Activated naive CD8-positive, alpha-beta T cell treated with anti-CD3 and anti-CD28 coated beads for 36 hours (primary cell): ENCODE results near the gene ITGA1. TPM values are rescaled to one million over a fixed set of nuclear protein-coding genes. Genes with fewer than 3 reads are reported as not detected.
"Not testable (repeated sequence)": the region's sequence is repeated elsewhere in the genome, so short reads cannot be mapped to it uniquely, and the experiment has no call there.

Experiments used
- DNase-seq: peaks from one replicate; pipeline ENCODE4 v3.0.0; 2021
- H3K27ac Mint-ChIP-seq: one replicate; pipeline ENCODE4 v1.8.0; 2022; ENCODE audit warnings: mild to moderate bottlenecking, moderate library complexity, mixed read lengths
- H3K27me3 Mint-ChIP-seq: one replicate; pipeline ENCODE4 v1.8.0; 2022; ENCODE audit warnings: mild to moderate bottlenecking, mixed read lengths
- H3K36me3 Mint-ChIP-seq: one replicate; pipeline ENCODE4 v1.8.0; 2021; ENCODE audit warnings: mild to moderate bottlenecking, mixed read lengths
- H3K4me1 Mint-ChIP-seq: one replicate; pipeline ENCODE4 v1.8.0; 2021; ENCODE audit warnings: mixed read lengths
- H3K4me3 Mint-ChIP-seq: one replicate; pipeline ENCODE4 v1.8.0; 2022; ENCODE audit warnings: mild to moderate bottlenecking, moderate library complexity, mixed read lengths
- H3K9me3 Mint-ChIP-seq: one replicate; pipeline ENCODE4 v1.8.0; 2022; ENCODE audit warnings: mixed read lengths
- total RNA-seq, 2 experiments: library from RNA; stranded (reverse); gene quantifications; one replicate each; pipeline ENCODE4 v1.2.3, GENCODE V29; 2021

Gene ITGA1
- total RNA-seq, 2 experiments from 2014 or later = 6.9 to 9.9 TPM

- DNase-seq = no peak
- Mint-ChIP-seq H3K36me3 (peaks cover 46% of the 10 kb centered on the region), H3K27ac (no peak overlapping the region), H3K4me3 (peak overlapping the region; percentile 95), H3K4me1 (peaks cover 40% of the 10 kb centered on the region), H3K27me3 (no peaks in the 10 kb centered on the region), H3K9me3 (no peaks in the 10 kb centered on the region)
These were observed 14.7 kb downstream of the ITGA1 start for GRCh38 chr5:52802272-52802973.

- H3K27me3 Mint-ChIP-seq = no peaks in the 10 kb centered on the region
- H3K27ac Mint-ChIP-seq = no peak overlapping the region
- peak overlapping the region; percentile 32 for H3K4me3 Mint-ChIP-seq
- DNase-seq = no peak
- no peaks in the 10 kb centered on the region for H3K9me3 Mint-ChIP-seq
- H3K36me3 Mint-ChIP-seq = peaks cover 48% of the 10 kb centered on the region
- H3K4me1 Mint-ChIP-seq = peaks cover 42% of the 10 kb centered on the region
These were observed 15.2 kb downstream of the ITGA1 start for GRCh38 chr5:52802974-52803336.

- Mint-ChIP-seq H3K27me3 (no peaks in the 10 kb centered on the region), H3K36me3 (peaks cover 46% of the 10 kb centered on the region), H3K27ac (no peak overlapping the region), H3K4me1 (peaks cover 30% of the 10 kb centered on the region), H3K9me3 (no peaks in the 10 kb centered on the region), H3K4me3 (peak overlapping the region; percentile 35)
- DNase-seq = no peak
These were observed 16.7 kb downstream of the ITGA1 start for GRCh38 chr5:52804387-52804791.

- Mint-ChIP-seq H3K4me3 (no peak overlapping the region), H3K27me3 (no peaks in the 10 kb centered on the region), H3K9me3 (no peaks in the 10 kb centered on the region), H3K4me1 (peaks cover 30% of the 10 kb centered on the region), H3K36me3 (peaks cover 44% of the 10 kb centered on the region), H3K27ac (no peak overlapping the region)
- no peak for DNase-seq
These were observed 17.3 kb downstream of the ITGA1 start for GRCh38 chr5:52804981-52805380.

- Mint-ChIP-seq H3K9me3 (no peaks in the 10 kb centered on the region), H3K27ac (no peak overlapping the region), H3K4me3 (no peak overlapping the region), H3K36me3 (peaks cover 38% of the 10 kb centered on the region), H3K27me3 (no peaks in the 10 kb centered on the region), H3K4me1 (peaks cover 30% of the 10 kb centered on the region)
- DNase-seq = no peak
These were observed 17.9 kb downstream of the ITGA1 start for GRCh38 chr5:52805615-52806014.

GRCh38 chr5:52807037-52807436 lies 19.3 kb downstream of the ITGA1 start:
- no peaks in the 10 kb centered on the region for H3K9me3 Mint-ChIP-seq
- H3K27ac Mint-ChIP-seq = no peak overlapping the region
- H3K27me3 Mint-ChIP-seq = no peaks in the 10 kb centered on the region
- H3K4me3 Mint-ChIP-seq = no peak overlapping the region
- H3K4me1 Mint-ChIP-seq = peaks cover 22% of the 10 kb centered on the region
- H3K36me3 Mint-ChIP-seq = peaks cover 24% of the 10 kb centered on the region
- DNase-seq = no peak

- H3K4me3 Mint-ChIP-seq = no peak overlapping the region
- H3K27me3 Mint-ChIP-seq = no peaks in the 10 kb centered on the region
- H3K9me3 Mint-ChIP-seq = no peaks in the 10 kb centered on the region
- DNase-seq = no peak
- peaks cover 20% of the 10 kb centered on the region for H3K36me3 Mint-ChIP-seq
- peaks cover 22% of the 10 kb centered on the region for H3K4me1 Mint-ChIP-seq
- H3K27ac Mint-ChIP-seq = no peak overlapping the region
These were observed 20.0 kb downstream of the ITGA1 start for GRCh38 chr5:52807723-52808122.

GRCh38 chr5:52808316-52808901 lies 20.7 kb downstream of the ITGA1 start:
- no peak for DNase-seq
- H3K36me3 Mint-ChIP-seq = peaks cover 17% of the 10 kb centered on the region
- no peaks in the 10 kb centered on the region for H3K9me3 Mint-ChIP-seq
- no peak overlapping the region for H3K27ac Mint-ChIP-seq
- no peaks in the 10 kb centered on the region for H3K27me3 Mint-ChIP-seq
- H3K4me3 Mint-ChIP-seq = no peak overlapping the region
- H3K4me1 Mint-ChIP-seq = peaks cover 18% of the 10 kb centered on the region

GRCh38 chr5:52809884-52810283 lies 22.2 kb downstream of the ITGA1 start:
- DNase-seq = no peak
- Mint-ChIP-seq H3K4me1 (peaks cover 9% of the 10 kb centered on the region), H3K36me3 (peaks cover 10% of the 10 kb centered on the region), H3K27me3 (no peaks in the 10 kb centered on the region), H3K9me3 (no peaks in the 10 kb centered on the region), H3K4me3 (no peak overlapping the region), H3K27ac (no peak overlapping the region)

- Mint-ChIP-seq H3K9me3 (no peaks in the 10 kb centered on the region), H3K4me3 (no peak overlapping the region), H3K27me3 (no peaks in the 10 kb centered on the region), H3K27ac (no peak overlapping the region), H3K36me3 (peaks cover 7% of the 10 kb centered on the region), H3K4me1 (peaks cover 8% of the 10 kb centered on the region)
- DNase-seq = no peak
These were observed 22.7 kb downstream of the ITGA1 start for GRCh38 chr5:52810426-52810825.

GRCh38 chr5:52811067-52811749 lies 23.5 kb downstream of the ITGA1 start:
- Mint-ChIP-seq H3K9me3 (no peaks in the 10 kb centered on the region), H3K4me1 (peaks cover 5% of the 10 kb centered on the region), H3K27me3 (no peaks in the 10 kb centered on the region), H3K36me3 (peaks cover 6% of the 10 kb centered on the region), H3K27ac (no peak overlapping the region), H3K4me3 (no peak overlapping the region)
- no peak for DNase-seq

GRCh38 chr5:52814352-52815148 lies 26.8 kb downstream of the ITGA1 start:
- Mint-ChIP-seq H3K4me3 (no peak overlapping the region), H3K27ac (no peak overlapping the region), H3K4me1 (no peaks in the 10 kb centered on the region), H3K36me3 (peaks cover 3% of the 10 kb centered on the region), H3K27me3 (no peaks in the 10 kb centered on the region), H3K9me3 (peaks cover 2% of the 10 kb centered on the region)
- no peak for DNase-seq

GRCh38 chr5:52817818-52818217 lies 30.1 kb downstream of the ITGA1 start:
- Mint-ChIP-seq H3K4me1 (no peaks in the 10 kb centered on the region), H3K4me3 (no peak overlapping the region), H3K9me3 (peaks cover 2% of the 10 kb centered on the region), H3K27ac (no peak overlapping the region), H3K36me3 (peaks cover 3% of the 10 kb centered on the region), H3K27me3 (no peaks in the 10 kb centered on the region)
- no peak for DNase-seq

- Mint-ChIP-seq H3K27ac (no peak overlapping the region), H3K27me3 (no peaks in the 10 kb centered on the region), H3K4me3 (no peak overlapping the region), H3K36me3 (peaks cover 3% of the 10 kb centered on the region), H3K9me3 (peaks cover 2% of the 10 kb centered on the region), H3K4me1 (no peaks in the 10 kb centered on the region)
- no peak for DNase-seq
These were observed 30.6 kb downstream of the ITGA1 start for GRCh38 chr5:52818360-52818759.

GRCh38 chr5:52818807-52819206 lies 31.1 kb downstream of the ITGA1 start:
- H3K27ac Mint-ChIP-seq, H3K9me3 Mint-ChIP-seq, H3K4me3 Mint-ChIP-seq, H3K27me3 Mint-ChIP-seq, DNase-seq, H3K36me3 Mint-ChIP-seq, H3K4me1 Mint-ChIP-seq: not testable (repeated sequence)
